Epithelial cell of esophagus (primary cell): ENCODE data around the gene CHD6.

Experiments used
- DNase-seq: peaks from one replicate; pipeline ENCODE4 v3.0.0; 2010; ENCODE audit warnings: low read depth
- H3K4me3 ChIP-seq: 2 replicates; pipeline ENCODE4 v1.5.1; 2011; ENCODE audit warnings: mild to moderate bottlenecking, low read length, control low read depth
- TF ChIP-seq, protein P1 (sequence below): IDR thresholded peaks from 2 replicates; pipeline ENCODE4 v1.5.1; 2011; ENCODE audit warnings: low read depth, mild to moderate bottlenecking, low read length, control low read depth, inconsistent platforms; ENCODE audit not compliant: insufficient read depth; ENCODE audit errors: missing control alignments

Gene CHD6

GRCh38 chr20:41468994-41469600 lies 149.1 kb downstream of the CHD6 start:
- TF ChIP-seq, protein P1, sequence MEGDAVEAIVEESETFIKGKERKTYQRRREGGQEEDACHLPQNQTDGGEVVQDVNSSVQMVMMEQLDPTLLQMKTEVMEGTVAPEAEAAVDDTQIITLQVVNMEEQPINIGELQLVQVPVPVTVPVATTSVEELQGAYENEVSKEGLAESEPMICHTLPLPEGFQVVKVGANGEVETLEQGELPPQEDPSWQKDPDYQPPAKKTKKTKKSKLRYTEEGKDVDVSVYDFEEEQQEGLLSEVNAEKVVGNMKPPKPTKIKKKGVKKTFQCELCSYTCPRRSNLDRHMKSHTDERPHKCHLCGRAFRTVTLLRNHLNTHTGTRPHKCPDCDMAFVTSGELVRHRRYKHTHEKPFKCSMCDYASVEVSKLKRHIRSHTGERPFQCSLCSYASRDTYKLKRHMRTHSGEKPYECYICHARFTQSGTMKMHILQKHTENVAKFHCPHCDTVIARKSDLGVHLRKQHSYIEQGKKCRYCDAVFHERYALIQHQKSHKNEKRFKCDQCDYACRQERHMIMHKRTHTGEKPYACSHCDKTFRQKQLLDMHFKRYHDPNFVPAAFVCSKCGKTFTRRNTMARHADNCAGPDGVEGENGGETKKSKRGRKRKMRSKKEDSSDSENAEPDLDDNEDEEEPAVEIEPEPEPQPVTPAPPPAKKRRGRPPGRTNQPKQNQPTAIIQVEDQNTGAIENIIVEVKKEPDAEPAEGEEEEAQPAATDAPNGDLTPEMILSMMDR = no peak
- DNase-seq = no peak
- no peak overlapping the region for H3K4me3 ChIP-seq

- DNase-seq = peak; percentile 74
- no peak overlapping the region for H3K4me3 ChIP-seq
- TF ChIP-seq, protein P1 = no peak
Observed at GRCh38 chr20:41467690-41468089, 150.5 kb downstream of the CHD6 start.

GRCh38 chr20:41467220-41467619 lies 151.0 kb downstream of the CHD6 start:
- TF ChIP-seq, protein P1 = no peak
- DNase-seq = no peak
- no peak overlapping the region for H3K4me3 ChIP-seq

DNA sequence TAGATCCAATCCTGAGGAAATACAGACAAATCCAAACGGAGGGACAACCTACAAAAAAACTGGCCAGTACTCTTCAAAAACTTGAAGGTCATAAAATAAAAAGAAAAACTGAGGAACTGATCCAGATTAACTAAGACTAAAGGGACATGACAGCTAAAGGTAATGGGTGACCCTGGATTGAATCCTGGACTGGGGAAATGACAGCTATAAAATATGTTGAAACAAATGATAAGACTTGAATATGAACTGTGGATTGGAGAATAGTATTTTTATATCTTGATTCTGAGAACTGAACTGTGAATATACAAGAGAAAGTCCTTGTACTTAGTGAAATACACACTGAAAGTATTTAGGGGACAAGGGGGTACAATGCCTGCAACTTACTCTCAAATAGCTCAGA lies 154.6 kb downstream of the CHD6 start:
- no peak overlapping the region for H3K4me3 ChIP-seq
- TF ChIP-seq, protein P1 = no peak
- DNase-seq = no peak

DNA sequence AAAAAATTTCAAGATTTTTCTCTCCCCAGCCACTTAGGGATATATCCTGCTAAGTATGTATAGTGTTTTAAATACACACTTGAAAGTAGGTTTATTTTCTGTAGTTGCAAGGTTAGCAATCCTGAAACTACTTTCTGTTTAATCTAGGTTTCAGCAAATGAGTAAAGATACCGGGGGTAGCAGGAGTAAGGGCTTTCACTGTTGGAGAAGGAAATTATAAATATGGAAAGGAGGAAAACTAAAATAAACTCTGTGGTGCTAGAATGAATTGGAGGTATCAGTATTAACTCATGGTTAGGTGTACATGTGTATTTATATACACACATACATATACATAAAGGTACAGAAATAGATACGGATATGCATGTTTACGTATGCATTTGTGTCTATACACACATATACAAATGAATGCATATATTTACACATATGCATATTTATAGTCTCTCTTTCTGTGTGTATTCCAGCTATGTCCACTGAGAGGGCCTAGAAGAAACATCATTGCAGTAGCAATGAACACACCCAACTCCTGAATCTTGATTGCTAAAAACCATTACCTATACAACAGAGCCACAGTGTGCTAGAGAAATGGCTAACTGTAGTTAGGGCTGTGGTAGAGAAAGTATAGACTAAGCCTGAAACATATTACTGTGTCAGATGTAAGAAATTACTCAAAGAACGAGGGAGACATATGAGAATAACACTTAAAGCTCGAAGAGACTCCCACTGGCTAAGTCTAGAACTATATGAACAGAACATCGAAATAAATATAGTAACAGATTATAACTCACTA lies 155.6 kb downstream of the CHD6 start:
- no peak overlapping the region for H3K4me3 ChIP-seq
- no peak for DNase-seq
- TF ChIP-seq, protein P1 = no peak

GRCh38 chr20:41458761-41459160 lies 159.4 kb downstream of the CHD6 start:
- DNase-seq = no peak
- TF ChIP-seq, protein P1 = no peak
- H3K4me3 ChIP-seq = no peak overlapping the region

- H3K4me3 ChIP-seq = no peak overlapping the region
- DNase-seq = no peak
- TF ChIP-seq, protein P1 = no peak
Observed at GRCh38 chr20:41457173-41457857, 160.9 kb downstream of the CHD6 start.
